Omental fat pad (tissue), 4 donors: ENCODE results near the gene HMG20B. TPM values are rescaled to one million over a fixed set of nuclear protein-coding genes. Genes with fewer than 3 reads are reported as not detected.

Experiments used
- ATAC-seq: fragments of 150-250 bp; one replicate; pipeline ENCODE4 v1.9.1; 2016; ENCODE audit warnings: mild to moderate bottlenecking, moderate library complexity; ENCODE audit not compliant: low FRiP score
- DNase-seq: peaks from one replicate; pipeline ENCODE4 v3.0.0-alpha.2; 2019; ENCODE audit warnings: low spot score
- CTCF ChIP-seq, 3 donors: fragments of 450-650 bp; IDR thresholded peaks; one replicate each; pipeline ENCODE4 v1.5.1; 2016 to 2017; ENCODE audit warnings: antibody characterized with exemption in 3 of 3, mild to moderate bottlenecking in 3 of 3, moderate library complexity in 2 of 3
- total RNA-seq, 4 donors: library from RNA; depleted of rRNA; stranded (reverse); fragments of >200 nt; gene quantifications; one replicate each; pipeline ENCODE4 v1.1.0, GENCODE V29; 2016

HMG20B gene
- total RNA-seq, 4 donors from 2014 or later: 60.4 to 95.8 (median 66.5) TPM

GRCh38 chr19:3620817-3621547 lies 48.2 kb downstream of the HMG20B start:
- ATAC-seq: no peak
- TF ChIP-seq CTCF (IDR thresholded peaks at IDR 0.05): no peak
- DNase-seq: no peak

GRCh38 chr19:3621689-3622088 lies 48.9 kb downstream of the HMG20B start:
- TF ChIP-seq CTCF (IDR thresholded peaks at IDR 0.05): no peak
- ATAC-seq: no peak
- no peak for DNase-seq

- DNase-seq (no peak), ATAC-seq (no peak)
- no peak for TF ChIP-seq CTCF (IDR thresholded peaks at IDR 0.05)
Measured at GRCh38 chr19:3622224-3622623, 49.5 kb downstream of the HMG20B start.

GRCh38 chr19:3623716-3624115 lies 51.0 kb downstream of the HMG20B start:
- DNase-seq (no peak), ATAC-seq (no peak)
- no peak for TF ChIP-seq CTCF (IDR thresholded peaks at IDR 0.05)

GRCh38 chr19:3625996-3626472 lies 53.3 kb downstream of the HMG20B start:
- no peak for TF ChIP-seq CTCF (IDR thresholded peaks at IDR 0.05)
- DNase-seq (no peak), ATAC-seq (peak; percentile 5)

GRCh38 chr19:3626473-3627350 lies 54.0 kb downstream of the HMG20B start, which contains the start of gene CACTIN:
Gene CACTIN (minus strand): TSS chr19:3626790. CDS start chr19:3626762, 28 bp downstream.
- TF ChIP-seq CTCF (IDR thresholded peaks at IDR 0.05): no peak
- ATAC-seq (peak; percentile 98), DNase-seq (peak; percentile 94)
